GM19239 (cell line): Measurements from ENCODE around the gene COQ8B.

Source experiments
- DNase-seq: peaks from one replicate; pipeline ENCODE4 v3.0.0; 2011; ENCODE audit warnings: low spot score; ENCODE audit not compliant: insufficient read length
- FAIRE-seq: peaks from 2 replicates; lab custom pipeline; 2011; peaks lifted over from hg19 to GRCh38; lab: Jason Lieb, UNC

Gene COQ8B

DNA sequence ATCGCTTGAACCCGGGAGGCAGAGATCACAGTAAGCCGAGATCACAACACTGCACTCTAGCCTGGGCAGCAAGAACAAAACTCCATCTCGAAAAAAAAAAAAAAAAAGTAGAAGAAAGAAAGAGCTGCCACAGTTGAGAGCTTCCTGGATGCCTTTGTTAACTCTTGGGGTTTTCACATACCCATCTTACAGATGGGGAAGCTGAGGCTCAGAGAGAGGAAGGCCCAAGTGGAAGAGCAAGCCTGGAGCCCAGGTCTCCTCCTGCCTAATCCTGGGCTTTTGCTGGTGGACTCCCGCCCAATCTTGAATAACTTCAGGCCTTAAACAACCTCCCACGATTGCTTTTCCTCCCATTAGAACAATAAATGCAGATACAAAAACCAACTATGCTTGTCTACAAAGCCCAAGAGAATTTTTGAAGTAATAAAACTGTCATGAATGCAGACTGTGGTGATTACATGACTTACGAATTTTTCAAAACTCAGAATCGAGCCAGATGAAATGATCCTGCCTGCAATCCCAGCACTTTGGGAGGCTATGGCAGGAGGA lies 73.9 kb downstream of the COQ8B start:
- FAIRE-seq (no peak), DNase-seq (no peak)

DNA sequence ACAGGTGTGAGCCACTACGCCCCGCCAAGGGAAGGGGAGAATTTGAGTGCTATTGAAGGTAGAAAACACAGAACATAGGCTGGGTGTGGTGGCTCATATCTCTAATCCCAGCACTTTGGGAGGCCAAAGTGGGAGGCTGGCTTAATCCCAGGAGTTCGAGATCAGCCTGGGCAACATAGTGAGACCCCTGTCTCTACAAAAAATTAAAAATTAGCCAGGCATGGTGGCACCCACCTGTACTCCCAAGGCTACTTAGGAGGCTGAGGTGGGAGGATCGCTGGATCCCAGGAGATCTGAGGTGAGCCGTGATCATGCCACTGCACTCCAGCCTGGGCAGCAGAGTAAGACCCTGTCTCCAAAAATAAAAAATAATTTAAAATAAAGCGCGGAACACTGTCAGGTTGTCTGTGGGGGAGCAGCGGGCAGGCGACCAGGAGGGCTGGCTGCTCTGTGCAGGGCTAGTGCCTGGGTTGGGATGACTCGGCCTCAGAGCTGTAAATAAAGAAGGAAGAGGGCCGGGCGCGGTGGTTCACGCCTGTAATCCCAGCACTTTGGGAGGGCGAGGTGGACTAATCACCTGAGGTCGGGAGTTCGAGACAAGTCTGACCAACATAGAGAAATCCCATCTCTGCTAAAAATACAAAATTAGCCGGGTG lies 74.5 kb downstream of the COQ8B start:
- DNase-seq (no peak), FAIRE-seq (no peak)
